Lower leg skin (tissue), 4 donors: ENCODE measurements around the gene RAB34. TPM values are rescaled to one million over a fixed set of nuclear protein-coding genes. Genes with fewer than 3 reads are reported as not detected.
A peak's percentile ranks its signal among the peaks of the same experiment; 100 is the strongest.

Experiments
- DNase-seq, 2 donors: peaks; one replicate each; pipeline ENCODE4 v3.0.0-alpha.2; 2019; ENCODE audit warnings: low spot score in 2 of 2
- H3K4me3 ChIP-seq: fragments of 200-600 bp; sonication (generic); 2 replicates; pipeline ENCODE4 v1.5.1; 2017; ENCODE audit warnings: mild to moderate bottlenecking, low read depth; ENCODE audit not compliant: poor library complexity, severe bottlenecking
- CTCF ChIP-seq, 3 donors: fragments of 450-650 bp; IDR thresholded peaks; one replicate each; pipeline ENCODE4 v1.5.1; 2016; ENCODE audit warnings: antibody characterized with exemption in 3 of 3, mild to moderate bottlenecking in 3 of 3, moderate library complexity in 2 of 3
- POLR2A ChIP-seq, 2 donors: fragments of 450-650 bp; IDR thresholded peaks; one replicate each; pipeline ENCODE4 v1.6.1; 2016 to 2017; ENCODE audit warnings: antibody characterized with exemption in 2 of 2, mild to moderate bottlenecking in 1 of 2, moderate library complexity in 1 of 2
- WGBS, 2 donors: methylation state at CpG; one replicate each; pipeline ENCODE4 v1.1.5; 2018; 5-methylcytosine and 5-hydroxymethylcytosine counted together
- intact Hi-C: fragments of 100-400 bp; cut with DNase I; formaldehyde crosslinking; loops from one replicate; pipeline ENCODE4 v1.15.0; 2023; ENCODE audit warnings: low total_unique reads
- total RNA-seq, 4 donors: library from RNA; depleted of rRNA; stranded (reverse); fragments of >200 nt; gene quantifications; one replicate each; pipeline ENCODE4 v1.1.0, GENCODE V29; 2016

The RAB34 gene
- total RNA-seq, 4 donors from 2014 or later = 76.6 to 138 (median 103) TPM

- 29 to 36% methylated on average over 20 of the region's 20 CpGs for WGBS, 2 donors
- H3K4me3 ChIP-seq = no peak overlapping the region
- intact Hi-C loops = no loop called here
- peak; percentile 91 to 98 for DNase-seq
- TF ChIP-seq POLR2A (IDR thresholded peaks at IDR 0.05) = no peak
- TF ChIP-seq CTCF (IDR thresholded peaks at IDR 0.05) = peak; percentile 13 to 99 (median 75)
Measured at GRCh38 chr17:28750178-28751047, 32.7 kb upstream of the RAB34 start.

- intact Hi-C loops = no loop called here
- no peak overlapping the region for H3K4me3 ChIP-seq
- peak in 1 of 2 donors; percentile 86 for DNase-seq
- TF ChIP-seq POLR2A (IDR thresholded peaks at IDR 0.05) (no peak), CTCF (IDR thresholded peaks at IDR 0.05) (no peak)
- 59% methylated on average over 11 of the region's 11 CpGs for WGBS, 2 donors
Measured at GRCh38 chr17:28749516-28750177, 32.0 kb upstream of the RAB34 start.

GRCh38 chr17:28748852-28749515, 31.3 kb upstream of the RAB34 start:
- TF ChIP-seq CTCF (IDR thresholded peaks at IDR 0.05) = no peak
- no peak for TF ChIP-seq POLR2A (IDR thresholded peaks at IDR 0.05)
- no peak overlapping the region for H3K4me3 ChIP-seq
- intact Hi-C loops = no loop called here
- peak in 1 of 2 donors; percentile 84 for DNase-seq
- WGBS, 2 donors = 77 to 79% methylated on average over 18 of the region's 18 CpGs

GRCh38 chr17:28747801-28748750, 30.4 kb upstream of the RAB34 start:
- intact Hi-C loops = no loop called here
- no peak overlapping the region for H3K4me3 ChIP-seq
- no peak for TF ChIP-seq POLR2A (IDR thresholded peaks at IDR 0.05)
- no peak for TF ChIP-seq CTCF (IDR thresholded peaks at IDR 0.05)
- DNase-seq = peak in 1 of 2 donors; percentile 84
- 87 to 91% methylated on average over 8 to 17 of the region's 18 CpGs for WGBS, 2 donors
